Ishikawa (cell line): ENCODE measurements around the gene SSTR5.

Experiments used
- CREB1 ChIP-seq: IDR thresholded peaks from 2 replicates; pipeline ENCODE4 v1.6.1; 2012; ENCODE audit warnings: low read depth
- EGR1 ChIP-seq: IDR thresholded peaks from 2 replicates; pipeline ENCODE4 v1.6.1; 2012
- EP300 ChIP-seq: IDR thresholded peaks from 2 replicates; pipeline ENCODE4 v1.6.1; 2012; ENCODE audit warnings: borderline replicate concordance
- MAX ChIP-seq: IDR thresholded peaks from 2 replicates; pipeline ENCODE4 v1.6.1; 2012
- NFIC ChIP-seq: IDR thresholded peaks from 2 replicates; pipeline ENCODE4 v1.6.1; 2012
- RAD21 ChIP-seq: IDR thresholded peaks from 2 replicates; pipeline ENCODE4 v1.6.1; 2012; ENCODE audit warnings: low read depth
- REST ChIP-seq: IDR thresholded peaks from 2 replicates; pipeline ENCODE4 v1.6.1; 2012; ENCODE audit warnings: low read depth, mild to moderate bottlenecking
- TAF1 ChIP-seq: IDR thresholded peaks from 2 replicates; pipeline ENCODE4 v1.6.1; 2012; ENCODE audit warnings: low read depth, mild to moderate bottlenecking
- TCF12 ChIP-seq: IDR thresholded peaks from 2 replicates; pipeline ENCODE4 v1.6.1; 2012; ENCODE audit warnings: low read depth
- TEAD4 ChIP-seq: IDR thresholded peaks from 2 replicates; pipeline ENCODE4 v1.6.1; 2012
- USF1 ChIP-seq: IDR thresholded peaks from 2 replicates; pipeline ENCODE4 v1.6.1; 2012
- YY1 ChIP-seq: IDR thresholded peaks from 2 replicates; pipeline ENCODE4 v1.6.1; 2012; ENCODE audit warnings: low read depth
- ZBTB7A ChIP-seq: IDR thresholded peaks from 2 replicates; pipeline ENCODE4 v1.6.1; 2012; ENCODE audit warnings: low read depth

The SSTR5 gene

GRCh38 chr16:1095450-1096168 is 23.1 kb downstream of the SSTR5 start:
- TF ChIP-seq TCF12 (no peak), EP300 (no peak), REST (no peak), RAD21 (no peak), YY1 (no peak)

- TF ChIP-seq NFIC (no peak), TEAD4 (no peak)
These were observed 23.9 kb downstream of the SSTR5 start, which contains the start of gene C1QTNF8 for GRCh38 chr16:1096169-1097082. TSS of gene C1QTNF8 (minus strand) at chr16:1096244. CDS start at chr16:1094922, 1,322 bp downstream.

GRCh38 chr16:1097156-1097555 is 24.6 kb downstream of the SSTR5 start:
- no peak for TF ChIP-seq TAF1
- TF ChIP-seq RAD21: no peak

GRCh38 chr16:1097800-1098199 is 25.3 kb downstream of the SSTR5 start:
- TF ChIP-seq TAF1: no peak
- TF ChIP-seq NFIC: no peak

- TF ChIP-seq REST (no peak), ZBTB7A (0 out of 2 replicates have a peak, but pooled peaks have one; percentile 46)
These were observed 25.9 kb downstream of the SSTR5 start for GRCh38 chr16:1098266-1098991.

- no peak for TF ChIP-seq CREB1
- TF ChIP-seq EP300: no peak
- no peak for TF ChIP-seq EGR1
These were observed 26.9 kb downstream of the SSTR5 start for GRCh38 chr16:1099189-1100083.

- TF ChIP-seq REST (no peak), TEAD4 (no peak), EGR1 (no peak), USF1 (no peak), MAX (no peak), ZBTB7A (no peak), NFIC (no peak), CREB1 (no peak)
These were observed 27.7 kb downstream of the SSTR5 start for GRCh38 chr16:1100084-1100800.
